HCT116 (cell line): ENCODE results near the gene GFOD1. TPM values are rescaled to one million over a fixed set of nuclear protein-coding genes. Genes with fewer than 3 reads are reported as not detected.

Experiments
- ATAC-seq: fragments of 200-7000 bp; cut with Tn5 transposase; 2 replicates; pipeline ENCODE4 v1.9.1; 2020; ENCODE audit warnings: mild to moderate bottlenecking, moderate library complexity
- BruUV-seq: library from RNA; stranded (reverse); fragments of 400-500 nt; replicated peaks from 2 replicates; lab custom pipeline; 2021; lab: Mats Ljungman, UMichigan
- CTCF ChIA-PET: fragments of 300-600 bp; sonication (Branson Sonifier 250); formaldehyde crosslinking; loops from one replicate; lab custom pipeline; 2021; ENCODE audit warnings: antibody characterized with exemption; lab: Charles Lee
- POLR2A ChIA-PET: fragments of 300-600, 350-600 bp; sonication (Branson Sonifier 250); formaldehyde crosslinking; loops from one replicate; lab custom pipeline; 2021; ENCODE audit warnings: antibody characterized with exemption; lab: Charles Lee
- RAD21 ChIA-PET, 2 experiments: fragments of 300-600 bp; sonication (Branson Sonifier 250); formaldehyde crosslinking; loops; one replicate each; lab custom pipeline; 2023; ENCODE audit warnings: low total read pairs in 2 of 2; ENCODE audit not compliant: uncharacterized antibody in 2 of 2, unreplicated experiment in 2 of 2, low non-redundant PET in 1 of 2; lab: Charles Lee
- DNase-seq: peaks from one replicate; pipeline ENCODE4 v3.0.0-alpha.2; 2010; ENCODE audit warnings: low read depth, low spot score
- H2AFZ ChIP-seq: fragments of 200-600 bp; shearing (Covaris generic), sonication (generic); 2 replicates; pipeline ENCODE4 v1.6.1; 2017; ENCODE audit warnings: low read depth, mixed run types, mixed read lengths, antibody characterized with exemption, low read length; ENCODE audit not compliant: poor library complexity, severe bottlenecking
- H3K27ac ChIP-seq: 2 replicates; pipeline ENCODE4 v1.5.1; 2012; ENCODE audit warnings: low read depth, low read length
- H3K27me3 ChIP-seq: fragments of 200-600 bp; sonication (generic); 2 replicates; pipeline ENCODE4 v1.6.1; 2016; ENCODE audit warnings: mixed run types, low read length, mixed read lengths; ENCODE audit not compliant: insufficient read depth
- H3K36me3 ChIP-seq, 2 experiments: fragments of 200-500 bp in 1 of 2; fragments of 200-600 bp in 1 of 2; sonication (Bioruptor generic) in 1 of 2; sonication (generic) in 1 of 2; 2 replicates each; pipeline versions ENCODE4 v1.5.1 to v1.6.1; 2014 to 2016; ENCODE audit warnings: low read length in 2 of 2, inconsistent platforms in 1 of 2, mixed read lengths in 1 of 2, mixed run types in 1 of 2; ENCODE audit not compliant: insufficient read depth in 2 of 2, control insufficient read depth in 1 of 2
- H3K4me1 ChIP-seq, 2 experiments: fragments of 200-600 bp in 1 of 2; sonication (generic) in 1 of 2; 2 replicates each; pipeline versions ENCODE4 v1.5.1 to v1.6.1; 2012 to 2017; ENCODE audit warnings: low read length in 2 of 2, inconsistent platforms in 1 of 2, mild to moderate bottlenecking in 1 of 2, mixed read lengths in 1 of 2, mixed run types in 1 of 2, moderate library complexity in 1 of 2; ENCODE audit not compliant: insufficient read depth in 2 of 2, control insufficient read depth in 1 of 2
- H3K4me2 ChIP-seq: fragments of 200-600 bp; sonication (generic); 2 replicates; pipeline ENCODE4 v1.6.1; 2017; ENCODE audit warnings: mixed run types, low read length, mixed read lengths
- H3K4me3 ChIP-seq, 2 experiments: fragments of 200-600 bp in 1 of 2; sonication (generic) in 1 of 2; replicated peaks in 1 of 2; 2 replicates each; pipeline ENCODE4 v1.5.1; 2011 to 2016; ENCODE audit warnings: low read length in 2 of 2, control low read depth in 1 of 2, low read depth in 1 of 2, mild to moderate bottlenecking in 1 of 2, mixed read lengths in 1 of 2, mixed run types in 1 of 2
- H3K79me2 ChIP-seq: fragments of 200-600 bp; sonication (generic); 2 replicates; pipeline ENCODE4 v1.6.1; 2017; ENCODE audit warnings: mild to moderate bottlenecking, mixed run types, low read length, moderate library complexity, mixed read lengths; ENCODE audit not compliant: insufficient read depth
- H3K9ac ChIP-seq: fragments of 200-600 bp; sonication (generic); 2 replicates; pipeline ENCODE4 v1.6.1; 2016; ENCODE audit warnings: low read length, mixed read lengths
- H3K9me2 ChIP-seq: fragments of 200-600 bp; sonication (generic), shearing (Covaris generic); 2 replicates; pipeline ENCODE4 v1.6.1; 2017; ENCODE audit warnings: mixed run types, mild to moderate bottlenecking, moderate library complexity; ENCODE audit not compliant: insufficient read depth
- H3K9me3 ChIP-seq, 2 experiments: fragments of 200-500 bp in 1 of 2; fragments of 200-600 bp in 1 of 2; sonication (Bioruptor generic) in 1 of 2; sonication (generic) in 1 of 2; 2 replicates each; pipeline ENCODE4 v1.6.1; 2014 to 2017; ENCODE audit warnings: low read length in 2 of 2, mixed read lengths in 2 of 2, inconsistent platforms in 1 of 2, low read depth in 1 of 2, mild to moderate bottlenecking in 1 of 2, mixed run types in 1 of 2, moderate library complexity in 1 of 2; ENCODE audit not compliant: control insufficient read depth in 1 of 2, insufficient read depth in 1 of 2
- H4K20me1 ChIP-seq: fragments of 200-600 bp; sonication (generic), shearing (Covaris generic); 2 replicates; pipeline ENCODE4 v1.6.1; 2017; ENCODE audit warnings: mixed run types, mild to moderate bottlenecking, moderate library complexity; ENCODE audit not compliant: insufficient read depth
- CBX3 ChIP-seq: IDR thresholded peaks from 2 replicates; pipeline ENCODE4 v1.6.1; 2012; ENCODE audit warnings: low read depth
- CTCF ChIP-seq, 3 experiments: fragments of 200-600 bp in 1 of 3; sonication (generic) in 1 of 3; IDR thresholded peaks in 2 of 3; conservative IDR thresholded peaks in 1 of 3; 2 replicates each; pipeline ENCODE4 v1.5.1; 2012 to 2017; ENCODE audit warnings: low read depth in 2 of 3, low read length in 2 of 3, antibody characterized with exemption in 1 of 3, borderline replicate concordance in 1 of 3, control low read depth in 1 of 3, mild to moderate bottlenecking in 1 of 3, mixed read lengths in 1 of 3, mixed run types in 1 of 3, moderate library complexity in 1 of 3; ENCODE audit not compliant: insufficient read depth in 1 of 3
- REST ChIP-seq: IDR thresholded peaks from 2 replicates; pipeline ENCODE4 v1.6.1; 2012; ENCODE audit warnings: low read depth
- intact Hi-C: fragments of 100-400 bp; cut with micrococcal nuclease; formaldehyde crosslinking; loops from 2 replicates; pipeline ENCODE4 v1.10.0; 2022
- total RNA-seq: library from RNA; stranded (reverse); gene quantifications from one replicate; pipeline ENCODE4 v1.2.1, GENCODE V29; 2021; ENCODE audit not compliant: unreplicated experiment

Gene GFOD1
- total RNA-seq, 1 experiment from 2014 or later, result 3.8 TPM

- DNase-seq, result no peak
- no peaks in the 10 kb centered on the region for H3K9me3 ChIP-seq
- POLR2A ChIA-PET, result no interaction called here
Measured at GRCh38 chr6:13457577-13457976, 29.8 kb downstream of the GFOD1 start.

More at GRCh38 chr6:13457577-13457976, 29.8 kb downstream of the GFOD1 start:
- TF ChIP-seq CBX3 (no peak), REST (no peak), CTCF (IDR thresholded peaks at IDR 0.05 in 2 of 3, conservative IDR thresholded peaks at IDR 0.05 in 1 of 3; ENCODE audit: borderline replicate concordance in 1 of 3, insufficient read depth in 1 of 3, low read depth in 2 of 3, low read length in 2 of 3) (no peak)
- Histone ChIP-seq H2AFZ (no peak overlapping the region), H3K27ac (no peak overlapping the region), H3K9ac (no peak overlapping the region), H3K4me1 (peaks cover 23 to 50% of the 10 kb centered on the region in 2 experiments), H3K4me3 (no peak overlapping the region), H4K20me1 (no peaks in the 10 kb centered on the region), H3K79me2 (no peaks in the 10 kb centered on the region), H3K9me2 (no peaks in the 10 kb centered on the region), H3K4me2 (no peak overlapping the region), H3K27me3 (no peaks in the 10 kb centered on the region), H3K36me3 (no peaks in the 10 kb centered on the region)
- BruUV-seq, result no TSS peak
- ChIA-PET RAD21 (no interaction called here), CTCF (no interaction called here)
- intact Hi-C loops, result no loop called here
- no peak for ATAC-seq
